Skin of body (tissue), 2 donors: ENCODE data around the gene PPP1R11. TPM values are rescaled to one million over a fixed set of nuclear protein-coding genes. Genes with fewer than 3 reads are reported as not detected.
A peak's percentile ranks its signal among the peaks of the same experiment; 100 is the strongest.
"Not testable (repeated sequence)": the region's sequence is repeated elsewhere in the genome, so short reads cannot be mapped to it uniquely, and the experiment has no call there.

Source experiments
- DNase-seq: peaks from one replicate; lab custom pipeline; 2025; lab: John Stamatoyannopoulos, UW
- total RNA-seq: library from RNA; depleted of rRNA; stranded (reverse); fragments of >200 nt; gene quantifications from one replicate; pipeline ENCODE4 v1.2.3, GENCODE V29; 2014

The PPP1R11 gene
- total RNA-seq, 1 donor from 2014 or later: 12.1 TPM

- no peak for DNase-seq
Observed at GRCh38 chr6:30097902-30098768, 31.1 kb downstream of the PPP1R11 start.

- DNase-seq: no peak
Observed at GRCh38 chr6:30100154-30100553, 33.2 kb downstream of the PPP1R11 start.

GRCh38 chr6:30100585-30101443 is 33.8 kb downstream of the PPP1R11 start:
- no peak for DNase-seq

GRCh38 chr6:30101444-30102413 is 34.7 kb downstream of the PPP1R11 start:
- peak; percentile 25 for DNase-seq

GRCh38 chr6:30102414-30102969 is 35.5 kb downstream of the PPP1R11 start:
- DNase-seq: no peak

- peak; percentile 55 for DNase-seq
Observed at GRCh38 chr6:30102970-30103871, 36.2 kb downstream of the PPP1R11 start.

GRCh38 chr6:30103872-30104179 is 36.8 kb downstream of the PPP1R11 start:
- DNase-seq: no peak

GRCh38 chr6:30104661-30105060 is 37.7 kb downstream of the PPP1R11 start:
- no peak for DNase-seq

- no peak for DNase-seq
Observed at GRCh38 chr6:30111266-30111856, 44.4 kb downstream of the PPP1R11 start.

- DNase-seq: no peak
Observed at GRCh38 chr6:30112402-30112994, 45.5 kb downstream of the PPP1R11 start.

GRCh38 chr6:30113003-30113759 is 46.2 kb downstream of the PPP1R11 start, which contains the start of gene TRIM31:
TRIM31 (minus strand) TSS chr6:30113090; CDS start chr6:30112805, 285 bp downstream.
- no peak for DNase-seq

GRCh38 chr6:30113841-30114240 is 46.8 kb downstream of the PPP1R11 start:
- no peak for DNase-seq

GRCh38 chr6:30116724-30117123 is 49.7 kb downstream of the PPP1R11 start:
- no peak for DNase-seq

- DNase-seq: not testable (repeated sequence)
Observed at GRCh38 chr6:30118691-30119090, 51.7 kb downstream of the PPP1R11 start.
